NCI-H1436 treated with DMSO at 0.1 percent for 48 hours (cell line): ENCODE results near the gene EPRS1.
"Not testable (repeated sequence)": the region's sequence is repeated elsewhere in the genome, so short reads cannot be mapped to it uniquely, and the experiment has no call there.

Experiments
- DNase-seq: peaks from one replicate; lab custom pipeline; 2025; lab: John Stamatoyannopoulos, UW

EPRS1 gene

DNA sequence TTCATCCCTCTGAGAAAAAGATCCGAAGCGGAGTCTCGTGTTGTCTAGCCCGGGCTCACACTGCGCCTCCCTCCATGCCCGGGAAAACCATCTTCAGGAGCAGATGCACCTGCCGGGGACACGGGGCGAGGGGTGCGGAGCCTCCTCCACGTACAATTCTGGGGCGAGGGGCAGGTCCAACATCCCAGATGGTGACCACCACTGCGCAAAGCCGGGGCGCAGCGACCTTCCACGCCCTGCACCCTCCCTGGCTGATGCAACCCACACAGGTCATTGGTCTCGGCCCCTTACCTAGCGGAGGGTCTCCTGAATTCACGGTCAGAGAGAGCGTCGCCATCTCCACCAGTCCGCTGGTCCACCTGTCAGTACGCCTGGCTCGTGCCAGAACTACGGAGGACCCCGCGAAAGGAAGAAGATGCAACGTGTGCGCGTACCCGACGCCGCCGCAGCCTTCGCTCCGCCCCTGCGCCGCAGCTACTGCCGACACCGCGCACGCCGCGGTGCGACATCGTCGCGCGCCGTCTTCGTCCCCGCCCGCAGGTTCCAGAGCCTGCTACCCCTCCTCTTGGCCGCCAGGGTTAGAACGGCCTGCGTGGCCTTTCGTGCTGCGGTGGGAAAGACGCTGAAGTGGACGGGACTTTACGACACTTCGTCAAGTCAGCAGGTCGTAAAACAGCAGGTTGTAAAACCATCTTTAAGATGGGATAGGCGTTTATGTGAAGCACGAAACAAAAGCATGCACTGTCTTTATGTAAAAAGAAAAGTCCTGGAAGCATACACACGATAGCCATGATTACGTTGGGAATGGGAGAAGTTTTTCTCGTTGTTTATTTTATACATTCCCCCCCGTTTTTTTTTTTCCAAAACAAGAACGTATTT lies at the start of gene EPRS1:
TSS of gene EPRS1 (minus strand) at position 454 of the 879 bp plus-strand sequence. CDS start at position 337, 117 bp downstream.
- DNase-seq: peak; percentile 93

- no peak for DNase-seq
These were observed 48.0 kb upstream of the EPRS1 start, which contains the start of gene IARS2 for GRCh38 chr1:220094016-220094911. TSS of gene IARS2 (plus strand) at chr1:220094132. CDS start at chr1:220094217, 85 bp downstream.

GRCh38 chr1:220093361-220094015 lies 47.2 kb upstream of the EPRS1 start:
- peak; percentile 68 for DNase-seq

DNA sequence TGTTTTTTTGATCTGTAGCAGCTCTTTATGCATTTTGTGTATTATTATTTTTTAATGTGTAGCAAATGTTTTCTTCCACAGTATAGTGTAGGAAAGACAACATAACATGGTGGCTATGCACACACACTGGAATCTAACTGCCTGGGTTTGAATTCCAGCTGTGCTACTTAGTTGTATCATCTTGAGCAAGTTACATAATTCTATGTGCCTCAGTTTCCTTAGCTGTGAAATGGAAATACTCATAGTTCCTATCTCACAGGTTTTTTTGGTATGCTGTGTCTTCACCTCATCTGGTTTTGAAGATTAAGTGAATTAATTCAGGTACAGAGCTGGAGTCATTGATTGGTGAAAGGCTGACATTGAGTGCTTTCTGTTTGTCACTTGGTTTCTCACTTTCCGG lies 46.4 kb upstream of the EPRS1 start:
- no peak for DNase-seq

- DNase-seq: peak; percentile 94
These were observed 43.6 kb upstream of the EPRS1 start, which contains the start of gene BPNT1 for GRCh38 chr1:220089650-220090556. TSS of gene BPNT1 (minus strand) at chr1:220089788. CDS start at chr1:220079846, 9,942 bp downstream.

- DNase-seq: not testable (repeated sequence)
These were observed 40.0 kb upstream of the EPRS1 start for GRCh38 chr1:220086261-220086686.

DNA sequence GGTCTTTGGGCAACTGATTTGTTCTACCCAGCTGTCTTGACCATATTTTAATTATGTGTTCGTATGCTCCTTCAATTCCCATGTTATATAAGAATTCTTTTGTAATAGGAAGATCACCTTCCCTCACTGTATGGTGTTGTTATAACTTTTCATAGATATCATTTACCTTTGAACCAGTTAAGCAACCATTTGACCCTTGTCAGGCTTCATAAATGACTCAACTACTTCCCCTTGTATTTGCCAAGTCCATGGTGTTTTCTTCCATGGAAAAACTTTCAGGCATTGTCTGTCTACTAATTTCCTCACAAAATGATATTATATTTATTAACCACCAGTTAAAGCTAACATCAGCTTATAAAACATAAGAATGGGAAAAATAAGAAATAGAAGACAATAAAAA lies 38.2 kb upstream of the EPRS1 start:
- DNase-seq: no peak

DNA sequence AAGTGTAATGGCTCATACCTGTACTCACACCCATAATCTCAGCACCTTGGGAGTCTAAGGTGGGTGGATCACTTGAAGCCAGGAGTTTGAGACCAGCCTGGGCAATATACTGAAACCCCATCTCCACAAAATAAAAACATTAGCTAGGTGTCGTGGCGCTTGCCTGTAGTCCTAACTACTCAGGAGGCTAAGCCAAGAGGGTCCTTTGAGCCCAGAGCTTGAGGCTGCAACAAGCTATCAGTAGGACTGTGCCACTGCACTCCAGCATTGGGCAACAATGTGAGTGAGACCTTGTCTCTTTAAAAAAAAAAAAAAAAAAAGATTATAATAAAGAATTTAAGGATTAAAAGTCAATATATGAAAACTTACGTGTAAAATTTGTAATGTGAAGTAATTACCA lies 31.6 kb upstream of the EPRS1 start:
- no peak for DNase-seq

- no peak for DNase-seq
These were observed 30.8 kb upstream of the EPRS1 start for GRCh38 chr1:220076861-220077762.

GRCh38 chr1:220067269-220068204 lies 21.2 kb upstream of the EPRS1 start:
- DNase-seq: no peak

- no peak for DNase-seq
These were observed 16.3 kb upstream of the EPRS1 start for GRCh38 chr1:220062629-220063028.

DNA sequence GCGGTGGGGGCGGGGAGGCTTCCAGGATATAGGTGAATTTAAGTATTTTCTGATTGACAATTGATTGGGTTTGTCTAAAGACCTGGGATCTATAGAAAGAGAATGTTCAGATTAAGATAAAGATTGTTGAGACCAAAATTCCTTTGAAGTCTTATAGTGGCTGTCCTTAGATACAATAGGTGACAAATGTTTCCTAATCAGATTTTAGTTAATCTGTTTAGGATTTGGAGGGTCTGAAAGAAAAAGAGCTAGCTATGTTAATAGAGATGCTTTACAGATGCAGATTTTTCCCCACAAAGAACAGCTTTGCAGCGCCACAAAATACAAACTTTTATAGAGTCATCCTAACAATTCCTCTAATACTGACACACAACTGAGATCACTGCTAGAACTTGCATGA lies 14.6 kb upstream of the EPRS1 start:
- no peak for DNase-seq

DNA sequence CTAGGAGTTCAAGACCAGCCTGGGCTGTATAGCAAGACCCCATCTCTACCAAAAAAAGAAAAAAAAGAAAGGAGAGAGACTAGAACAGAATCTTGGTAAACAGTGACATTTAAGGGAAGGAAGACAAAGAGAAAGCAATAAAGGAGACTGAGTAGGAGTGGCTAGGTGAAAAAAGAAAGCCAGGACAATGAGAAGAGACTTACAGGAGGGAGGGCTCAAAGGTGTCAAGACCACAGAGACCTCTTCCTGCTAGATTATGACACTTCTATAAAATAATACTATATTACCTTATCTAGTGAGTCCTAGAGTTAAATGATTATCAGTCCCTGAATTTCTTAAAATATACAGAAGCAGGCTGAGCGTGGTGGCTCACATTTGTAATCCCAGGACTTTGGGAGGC lies 10.1 kb upstream of the EPRS1 start:
- DNase-seq: no peak

- DNase-seq: no peak
These were observed 801 bp downstream of the EPRS1 start for GRCh38 chr1:220045356-220046051.

DNA sequence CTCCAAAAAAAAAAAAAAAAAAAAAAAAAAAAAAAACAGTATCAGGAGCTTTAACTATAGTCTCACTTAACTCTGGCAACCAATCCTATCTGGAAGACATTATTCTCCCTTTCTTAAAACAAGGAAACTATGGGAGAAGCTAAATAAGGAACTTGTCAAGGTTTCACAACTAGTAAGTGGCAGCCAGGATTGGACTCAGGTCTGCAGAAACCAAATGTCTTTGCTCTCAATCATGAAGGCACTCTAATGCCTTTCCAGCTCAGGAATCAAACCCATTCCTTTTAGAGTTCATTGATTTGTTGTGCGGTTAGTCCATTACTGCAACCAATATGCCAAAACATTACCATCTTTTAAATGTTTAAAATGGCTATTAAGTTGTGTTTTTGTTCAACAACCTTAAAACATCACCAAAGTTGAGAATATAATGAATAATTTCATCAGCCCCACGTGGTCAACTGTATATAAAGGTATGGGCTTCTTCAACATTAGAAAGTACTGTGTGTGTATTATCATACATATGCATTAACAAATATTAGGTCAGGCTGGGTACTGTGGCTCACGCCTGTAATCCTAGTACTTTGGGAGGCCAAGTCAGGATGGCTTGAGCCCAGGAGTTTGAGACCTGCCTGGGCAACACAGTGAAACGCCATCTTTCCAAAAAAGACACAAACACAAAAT lies 1.5 kb downstream of the EPRS1 start:
- DNase-seq: no peak

DNA sequence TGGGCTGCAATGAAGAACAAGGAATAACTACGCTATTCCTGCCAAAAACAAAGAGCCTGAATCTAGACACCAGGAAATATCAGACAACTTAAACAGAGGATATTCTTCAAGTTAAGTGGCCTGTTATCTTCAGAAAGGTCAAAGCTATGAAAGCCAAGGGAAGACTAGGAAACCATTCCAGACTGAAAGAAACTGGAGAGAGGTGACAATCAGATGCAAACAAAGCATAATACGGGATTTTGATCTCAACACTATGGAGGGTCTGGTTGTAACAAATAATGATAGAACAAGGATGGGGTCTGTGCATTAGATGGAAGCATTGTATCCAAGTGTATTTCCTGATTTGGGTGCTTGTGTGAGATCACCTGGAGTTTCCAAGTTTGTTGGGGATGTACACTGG lies 2.7 kb downstream of the EPRS1 start:
- no peak for DNase-seq

DNA sequence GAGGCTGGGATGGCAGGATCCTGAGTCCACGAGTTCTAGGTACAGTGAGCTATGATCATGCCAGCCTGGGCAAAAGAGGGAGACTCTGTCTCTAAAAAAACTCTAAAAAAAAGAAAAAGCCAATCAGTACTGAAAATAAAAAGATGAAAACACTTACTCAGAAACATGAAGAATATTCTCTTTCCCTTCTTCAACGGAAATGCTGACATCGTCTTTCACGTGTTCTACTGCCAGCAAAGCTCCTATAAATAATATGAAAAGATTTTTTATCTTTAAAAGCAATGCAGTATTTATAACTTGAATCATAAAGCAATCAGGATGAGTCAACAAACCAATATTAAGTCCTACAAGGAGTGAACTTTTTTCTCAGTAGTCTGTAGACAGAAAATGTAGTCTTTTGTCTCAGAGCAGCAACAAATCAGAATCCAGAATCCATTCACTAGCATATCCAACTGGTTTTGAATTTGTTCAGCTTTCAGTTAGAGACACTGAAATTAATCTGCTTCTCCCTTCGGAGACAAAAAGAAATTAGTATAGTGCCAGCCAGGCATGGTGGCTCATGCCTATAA lies 6.2 kb downstream of the EPRS1 start:
- DNase-seq: no peak
